K562 (cell line): ENCODE results near the gene ABCC11. TPM values are rescaled to one million over a fixed set of nuclear protein-coding genes. Genes with fewer than 3 reads are reported as not detected.

Source experiments
- ATAC-seq: fragments of 200-7000 bp; cut with Tn5 transposase; 3 replicates; pipeline ENCODE4 v1.9.1; 2020; ENCODE audit warnings: moderate library complexity
- BruUV-seq: library from RNA; stranded (reverse); fragments of 400-500 nt; replicated peaks from 2 replicates; lab custom pipeline; 2021; lab: Mats Ljungman, UMichigan
- CTCF ChIA-PET: fragments of 300-600 bp; formaldehyde crosslinking; extraction: SDS; loops from one replicate; lab custom pipeline; 2021; ENCODE audit warnings: low intra/inter-chr PET ratio; lab: Yijun Ruan, JAX
- POLR2A ChIA-PET: fragments of 300-600, 350-650 bp; sonication (Branson Sonifier 250); formaldehyde crosslinking; extraction: SDS; loops from one replicate; lab custom pipeline; 2021; ENCODE audit warnings: antibody characterized with exemption, inconsistent platforms; lab: Yijun Ruan, JAX
- DNase-seq, 4 experiments: peaks; one replicate each; pipeline versions ENCODE4 v3.0.0 to v3.0.0-alpha.2; 2011 to 2018; ENCODE audit warnings: low spot score in 3 of 4, mixed read lengths in 3 of 4; ENCODE audit errors: extremely low read depth in 1 of 4
- FAIRE-seq: peaks from 2 replicates; lab custom pipeline; 2011; peaks lifted over from hg19 to GRCh38; lab: Jason Lieb, UNC
- H2AFZ ChIP-seq: 2 replicates; pipeline ENCODE4 v1.6.0; 2011; ENCODE audit warnings: low read depth, low read length, control low read depth, inconsistent platforms
- H3K27ac ChIP-seq: fragments of 200-600 bp; 3 replicates; pipeline ENCODE4 v1.8.0; 2011; ENCODE audit warnings: low read depth, mild to moderate bottlenecking, control low read depth, inconsistent platforms, low read length, moderate library complexity, mixed read lengths; ENCODE audit errors: extremely low read depth
- H3K27me3 ChIP-seq, 2 experiments: fragments of 300-600 bp in 1 of 2; 2 replicates in 1 of 2; 3 replicates in 1 of 2; pipeline versions ENCODE4 v1.6.0 to v1.8.0; 2011; ENCODE audit warnings: inconsistent platforms in 2 of 2, low read length in 2 of 2, mild to moderate bottlenecking in 1 of 2, mixed read lengths in 1 of 2, moderate library complexity in 1 of 2; ENCODE audit not compliant: control insufficient read depth in 2 of 2, insufficient read depth in 2 of 2
- H3K36me3 ChIP-seq: fragments of 300-600 bp; 3 replicates; pipeline ENCODE4 v1.8.0; 2011; ENCODE audit warnings: mild to moderate bottlenecking, low read length, inconsistent platforms; ENCODE audit not compliant: control insufficient read depth, insufficient read depth
- H3K4me1 ChIP-seq, 2 experiments: fragments of 200-600 bp in 1 of 2; replicated peaks in 1 of 2; 2 replicates in 1 of 2; 3 replicates in 1 of 2; pipeline versions ENCODE4 v1.5.1 to v1.8.0; 2011; ENCODE audit warnings: inconsistent platforms in 2 of 2, low read length in 2 of 2, mild to moderate bottlenecking in 1 of 2, mixed read lengths in 1 of 2, moderate library complexity in 1 of 2; ENCODE audit not compliant: control insufficient read depth in 2 of 2, insufficient read depth in 2 of 2
- H3K4me2 ChIP-seq: 2 replicates; pipeline ENCODE4 v1.6.1; 2011; ENCODE audit warnings: low read length, control low read depth, inconsistent platforms, mixed read lengths; ENCODE audit not compliant: insufficient read depth
- H3K4me3 ChIP-seq: fragments of 200-600 bp; sonication (generic), shearing (Covaris generic); 2 replicates; pipeline ENCODE4 v1.5.1; 2016; ENCODE audit warnings: control low read depth, inconsistent platforms
- H3K79me2 ChIP-seq: fragments of 200-600 bp; 3 replicates; pipeline ENCODE4 v1.8.0; 2011; ENCODE audit warnings: low read length, inconsistent platforms; ENCODE audit not compliant: control insufficient read depth, insufficient read depth
- H3K9ac ChIP-seq, 2 experiments: 2 replicates each; pipeline versions ENCODE4 v1.6.0 to v1.6.1; 2011; ENCODE audit warnings: low read depth in 2 of 2, low read length in 2 of 2, control low read depth in 1 of 2, inconsistent platforms in 1 of 2, mild to moderate bottlenecking in 1 of 2, mixed read lengths in 1 of 2; ENCODE audit not compliant: insufficient read depth in 1 of 2
- H3K9me1 ChIP-seq: one replicate; pipeline ENCODE4 v1.6.0; 2011; ENCODE audit warnings: inconsistent platforms, mild to moderate bottlenecking, low read length, moderate library complexity; ENCODE audit not compliant: control insufficient read depth, insufficient read depth
- H3K9me3 ChIP-seq: replicated peaks from 2 replicates; pipeline ENCODE4 v1.5.1; 2011; ENCODE audit warnings: low read depth, low read length, inconsistent platforms; ENCODE audit not compliant: control insufficient read depth, insufficient read depth
- H4K20me1 ChIP-seq: replicated peaks from 2 replicates; pipeline ENCODE4 v1.6.1; 2011; ENCODE audit warnings: low read length, inconsistent platforms, mixed read lengths; ENCODE audit not compliant: control insufficient read depth, insufficient read depth
- CHD2 ChIP-seq: IDR thresholded peaks from 2 replicates; pipeline ENCODE4 v1.6.1; 2011; ENCODE audit warnings: low read depth, low read length
- HDAC3 ChIP-seq: fragments of 450-650 bp; IDR thresholded peaks from 2 replicates; pipeline ENCODE4 v1.6.1; 2018; ENCODE audit warnings: borderline replicate concordance, mild to moderate bottlenecking, moderate library complexity; ENCODE audit not compliant: partially characterized antibody
- HMGXB4 ChIP-seq: sonication (generic); formaldehyde crosslinking; IDR thresholded peaks from 2 replicates; pipeline ENCODE4 v1.8.1; 2023; ENCODE audit warnings: mild to moderate bottlenecking, missing genetic modification reagents
- HNRNPK ChIP-seq: fragments of 200-400 bp; formaldehyde crosslinking; IDR thresholded peaks from one replicate; pipeline ENCODE4 v1.6.1; 2018; ENCODE audit warnings: mild to moderate bottlenecking, low read depth, low read length; ENCODE audit not compliant: poor library complexity, severe bottlenecking
- KDM1A ChIP-seq, 2 experiments: fragments of 450-650 bp; IDR thresholded peaks; 2 replicates each; pipeline ENCODE4 v1.6.1; 2016; ENCODE audit warnings: mild to moderate bottlenecking in 2 of 2
- RBBP5 ChIP-seq: fragments of 200-600 bp; sonication (generic); IDR thresholded peaks from 2 replicates; pipeline ENCODE4 v1.6.1; 2012; ENCODE audit warnings: borderline replicate concordance, mild to moderate bottlenecking, low read length, control low read depth, inconsistent platforms; ENCODE audit not compliant: insufficient read depth, poor library complexity, severe bottlenecking
- SP1 ChIP-seq: sonication (generic); formaldehyde crosslinking; IDR thresholded peaks from 2 replicates; pipeline ENCODE4 v1.8.1; 2022; ENCODE audit warnings: mild to moderate bottlenecking, missing genetic modification reagents
- SRSF3 ChIP-seq: fragments of 200-400 bp; formaldehyde crosslinking; IDR thresholded peaks from 2 replicates; pipeline ENCODE4 v1.6.1; 2016; ENCODE audit warnings: mild to moderate bottlenecking, low read length, moderate library complexity; ENCODE audit not compliant: insufficient read depth
- TAF1 ChIP-seq: IDR thresholded peaks from 2 replicates; pipeline ENCODE4 v1.6.1; 2011; ENCODE audit warnings: mild to moderate bottlenecking, low read length, moderate library complexity; ENCODE audit not compliant: insufficient read depth, control insufficient read depth, severe bottlenecking; ENCODE audit errors: extremely low read depth
- TARDBP ChIP-seq: fragments of 450-650 bp; IDR thresholded peaks from 2 replicates; pipeline ENCODE4 v1.6.1; 2016
- THAP7 ChIP-seq: fragments of 250-450 bp; sonication (Bioruptor Pico); IDR thresholded peaks from 2 replicates; pipeline ENCODE4 v1.5.0; 2021
- VEZF1 ChIP-seq: fragments of 200-800 bp; sonication (Bioruptor generic); IDR thresholded peaks from 2 replicates; pipeline ENCODE4 v1.6.1; 2017; ENCODE audit warnings: missing genetic modification characterization, missing compliant biosample characterization
- ZNF224 ChIP-seq: sonication (generic); formaldehyde crosslinking; IDR thresholded peaks from 2 replicates; pipeline ENCODE4 v1.8.0; 2022; ENCODE audit warnings: mild to moderate bottlenecking, missing genetic modification reagents
- ZNF449 ChIP-seq: fragments of 250-450 bp; sonication (Bioruptor Pico); IDR thresholded peaks from 2 replicates; pipeline ENCODE4 v1.8.0; 2022; ENCODE audit warnings: moderate library complexity, mild to moderate bottlenecking, inconsistent platforms
- ZNF551 ChIP-seq: fragments of 250-450 bp; sonication (Bioruptor Pico); IDR thresholded peaks from 2 replicates; pipeline ENCODE4 v1.5.0; 2021; ENCODE audit warnings: mild to moderate bottlenecking, moderate library complexity
- ZNF76 ChIP-seq: fragments of 250-450 bp; sonication (Bioruptor Pico); IDR thresholded peaks from 2 replicates; pipeline ENCODE4 v1.4.0; 2020; ENCODE audit warnings: mild to moderate bottlenecking, moderate library complexity, borderline replicate concordance
- ZNF79 ChIP-seq: fragments of 250-450 bp; sonication (Bioruptor Pico); IDR thresholded peaks from 2 replicates; pipeline ENCODE4 v1.4.0; 2020; ENCODE audit warnings: low read depth, mild to moderate bottlenecking, moderate library complexity
- WGBS: fragments of 100-300 bp; shearing (Covaris generic); methylation state at CpG from one replicate; pipeline ENCODE4 v1.1.6; 2016; ENCODE audit warnings: low coverage, mixed read lengths; ENCODE audit not compliant: insufficient coverage; ENCODE audit errors: missing lambda C conversion rate; 5-methylcytosine and 5-hydroxymethylcytosine counted together
- in situ Hi-C: fragments of 300-500 bp; cut with MboI; formaldehyde crosslinking; loops from 4 replicates; pipeline ENCODE4 v1.15.0; 2018; ENCODE audit warnings: inconsistent platforms, mixed read lengths
- intact Hi-C: fragments of 100-400 bp; cut with micrococcal nuclease; formaldehyde crosslinking; loops from 2 replicates; pipeline ENCODE4 v1.14.2; 2022
- polyA plus RNA-seq, 8 experiments: library from polyadenylated mRNA; depleted of rRNA in 4 of 8; stranded (reverse) in 5 of 8; unstranded in 3 of 8; fragments of >200 nt; fragmentation: Nextera tagmentation in 2 of 8; fragmentation: Illumina TruSeq in 1 of 8; extraction: Ambion mirVana in 2 of 8; extraction: Trizol in 1 of 8; gene quantifications; 2 replicates each; pipeline versions ENCODE4 v1.2.1 to v1.2.3, GENCODE V29; 2011 to 2014; ENCODE audit warnings: inconsistent platforms in 1 of 8, missing spikeins in 1 of 8
- total RNA-seq, 7 experiments: library from RNA; depleted of rRNA in 6 of 7; stranded (reverse); fragments of >200 nt in 6 of 7; fragmentation: Illumina TruSeq in 2 of 7; extraction: Trizol in 2 of 7; gene quantifications; 2 replicates each; pipeline versions ENCODE4 v1.2.1 to v1.2.3, GENCODE V29; 2011 to 2021; ENCODE audit warnings: low replicate concordance in 1 of 7

Gene ABCC11
- total and polyA plus RNA-seq, 9 of the 15 experiments (the other 6 are each of a cell fraction or from before 2014, with no cell fraction given) = 0.04 to 0.14 (median 0.04) TPM; not detected in 6

GRCh38 chr16:48169896-48170295, 77.4 kb downstream of the ABCC11 start (continued):
- TF ChIP-seq TAF1 (no peak), KDM1A (IDR thresholded peaks at IDR 0.05) (no peak), VEZF1 (no peak), HDAC3 (no peak), RBBP5 (no peak), ZNF224 (CRISPR knock-in tag) (no peak), SP1 (CRISPR knock-in tag) (no peak), ZNF76 (no peak), ZNF79 (no peak), CHD2 (no peak)

- ATAC-seq (no peak), DNase-seq (no peak), FAIRE-seq (no peak)
- Histone ChIP-seq H3K9me1 (no peaks in the 10 kb centered on the region), H3K4me3 (no peak overlapping the region), H3K36me3 (no peaks in the 10 kb centered on the region), H4K20me1 (no peaks in the 10 kb centered on the region; the same call in 1 of the 2 replicates), H3K4me1 (no peaks in the 10 kb centered on the region), H3K4me2 (no peak overlapping the region), H3K27ac (no peak overlapping the region), H3K9ac (no peak overlapping the region), H3K9me3 (no peaks in the 10 kb centered on the region), H2AFZ (no peak overlapping the region), H3K27me3 (peaks cover 0 to 9% of the 10 kb centered on the region in 2 experiments; a peak in 2 of 5 replicates), H3K79me2 (no peaks in the 10 kb centered on the region)
- BruUV-seq = no TSS peak
- intact Hi-C loops (loop anchor here (10.0 kb wide), 3 partner anchors 913 to 1613 kb away; no protein-coding TSS in a partner anchor), in situ Hi-C loops (loop anchor here (10.0 kb wide), 1 partner anchor 1223 kb away; no protein-coding TSS in a partner anchor)
- 0% methylated on average over 1 of the region's 1 CpG for WGBS
- ChIA-PET POLR2A (interaction anchor here (1.0 kb wide), 1 partner anchor 20 kb away, joined by 3 read pairs; no protein-coding TSS in a partner anchor), CTCF (no interaction called here)
- TF ChIP-seq HNRNPK (no peak), TARDBP (no peak), ZNF551 (CRISPR knock-in tag) (no peak), SRSF3 (no peak), ZNF449 (no peak), THAP7 (no peak), HMGXB4 (CRISPR knock-in tag) (no peak)
Measured at GRCh38 chr16:48168075-48168474, 79.3 kb downstream of the ABCC11 start.
